Measurements from ENCODE around the gene LAMP1.
A peak's percentile ranks its signal among the peaks of the same experiment; 100 is the strongest.
"Not testable (repeated sequence)": the region's sequence is repeated elsewhere in the genome, so short reads cannot be mapped to it uniquely, and the experiment has no call there.

The LAMP1 gene

GRCh38 chr13:113354831-113355610, 58.0 kb downstream of the LAMP1 start:
- DNase-seq: no peak

GRCh38 chr13:113355621-113356020, 58.6 kb downstream of the LAMP1 start:
- no peak for DNase-seq

- DNase-seq: no peak
These were observed 59.6 kb downstream of the LAMP1 start for GRCh38 chr13:113356596-113356995.

- DNase-seq: no peak
These were observed 60.5 kb downstream of the LAMP1 start for GRCh38 chr13:113357529-113357928.

GRCh38 chr13:113358653-113359190, 61.7 kb downstream of the LAMP1 start:
- DNase-seq: no peak

GRCh38 chr13:113359571-113359970, 62.5 kb downstream of the LAMP1 start:
- DNase-seq: no peak

- DNase-seq: no peak
These were observed 63.4 kb downstream of the LAMP1 start for GRCh38 chr13:113360446-113360845.

GRCh38 chr13:113361406-113361805, 64.4 kb downstream of the LAMP1 start:
- no peak for DNase-seq

GRCh38 chr13:113364311-113364889, 67.4 kb downstream of the LAMP1 start:
- peak in 4 of 56 donors; percentile 13 to 46 (median 32) for DNase-seq

- no peak for DNase-seq
These were observed 68.0 kb downstream of the LAMP1 start for GRCh38 chr13:113364901-113365582.

- no peak for DNase-seq
These were observed 68.5 kb downstream of the LAMP1 start for GRCh38 chr13:113365583-113365970.

GRCh38 chr13:113365971-113366588, 69.0 kb downstream of the LAMP1 start:
- no peak for DNase-seq

- DNase-seq: no peak
These were observed 70.1 kb downstream of the LAMP1 start for GRCh38 chr13:113367020-113367560.

GRCh38 chr13:113367771-113368170, 70.7 kb downstream of the LAMP1 start:
- no peak for DNase-seq

GRCh38 chr13:113368353-113368752, 71.3 kb downstream of the LAMP1 start:
- DNase-seq: not testable (repeated sequence)

- no peak for DNase-seq
These were observed 72.2 kb downstream of the LAMP1 start for GRCh38 chr13:113369189-113369588.

- DNase-seq: no peak
These were observed 72.8 kb downstream of the LAMP1 start for GRCh38 chr13:113369881-113370280.

GRCh38 chr13:113371061-113371460, 74.0 kb downstream of the LAMP1 start:
- DNase-seq: no peak

GRCh38 chr13:113371701-113372100, 74.7 kb downstream of the LAMP1 start:
- not testable (repeated sequence) for DNase-seq

All from nucleus accumbens (tissue), 56 donors.